Measurements from ENCODE around the gene ZNF747. TPM values are rescaled to one million over a fixed set of nuclear protein-coding genes. Genes with fewer than 3 reads are reported as not detected.
"Not testable (repeated sequence)": the region's sequence is repeated elsewhere in the genome, so short reads cannot be mapped to it uniquely, and the experiment has no call there.

Gene ZNF747
- total RNA-seq, 1 donor from 2014 or later = 15.2 TPM

- peaks cover 11% of the 10 kb centered on the region for H3K36me3 Mint-ChIP-seq
- no peaks in the 10 kb centered on the region for H3K27me3 Mint-ChIP-seq (ENCODE audit: low read depth)
- no peak for TF ChIP-seq CTCF (IDR thresholded peaks at IDR 0.05; ENCODE audit: unreplicated experiment)
- H3K4me1 Mint-ChIP-seq = no peaks in the 10 kb centered on the region
- no peak overlapping the region for H3K4me3 Mint-ChIP-seq
- DNase-seq (ENCODE audit: low spot score in 2 of 2, unreplicated experiment in 2 of 2) = no peak
- H3K27ac Mint-ChIP-seq = no peak overlapping the region
- no peaks in the 10 kb centered on the region for H3K9me3 Mint-ChIP-seq
Measured at GRCh38 chr16:30548416-30549253, 14.0 kb upstream of the ZNF747 start.

DNA sequence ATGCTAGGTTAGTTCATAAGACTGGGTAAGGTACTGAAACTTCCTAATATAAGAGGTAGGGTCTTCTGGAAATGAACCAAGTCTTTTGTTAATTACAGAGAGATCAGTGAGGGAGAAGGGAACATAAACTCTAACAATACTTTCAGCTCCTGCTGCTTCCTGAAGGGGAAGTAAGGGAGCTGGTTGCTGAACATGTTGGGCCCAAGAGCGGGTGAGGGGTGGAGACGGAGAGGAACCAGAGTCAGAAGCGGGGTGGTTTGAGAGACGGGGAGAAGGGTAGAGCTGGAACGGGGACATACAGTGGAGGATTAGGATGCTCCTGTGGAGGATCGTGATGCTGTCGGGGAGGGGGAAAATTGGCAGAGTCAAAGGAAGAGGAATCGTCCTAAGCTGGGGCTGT lies 11.5 kb upstream of the ZNF747 start:
- DNase-seq (ENCODE audit: low spot score in 2 of 2, unreplicated experiment in 2 of 2) = no peak
- H3K27ac Mint-ChIP-seq = no peak overlapping the region
- TF ChIP-seq CTCF (IDR thresholded peaks at IDR 0.05; ENCODE audit: unreplicated experiment) = no peak
- no peaks in the 10 kb centered on the region for H3K4me1 Mint-ChIP-seq
- H3K4me3 Mint-ChIP-seq = no peak overlapping the region
- no peaks in the 10 kb centered on the region for H3K27me3 Mint-ChIP-seq (ENCODE audit: low read depth)
- no peaks in the 10 kb centered on the region for H3K9me3 Mint-ChIP-seq
- H3K36me3 Mint-ChIP-seq = no peaks in the 10 kb centered on the region

DNA sequence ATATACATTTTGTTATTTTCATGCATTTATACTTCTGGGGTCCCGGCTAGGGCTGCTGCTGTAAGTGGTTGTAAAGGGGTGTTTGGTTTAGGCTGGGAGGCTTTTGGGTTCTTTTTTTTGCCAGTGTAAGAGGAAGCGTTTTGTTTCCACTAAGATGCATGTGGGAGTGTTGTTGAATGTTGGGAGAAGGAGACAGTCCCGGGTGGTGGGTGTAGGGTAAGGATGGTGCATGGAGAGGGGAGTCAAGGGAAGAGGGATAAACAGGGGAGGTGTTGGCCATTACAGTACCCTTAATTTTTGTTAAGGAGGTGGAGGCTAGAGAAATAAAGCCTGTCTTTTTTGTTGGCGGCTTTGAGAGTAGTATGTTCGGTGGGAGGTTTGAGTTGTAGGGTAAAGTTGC lies 8.4 kb upstream of the ZNF747 start:
- no peak overlapping the region for H3K4me3 Mint-ChIP-seq
- H3K4me1 Mint-ChIP-seq = no peaks in the 10 kb centered on the region
- no peaks in the 10 kb centered on the region for H3K9me3 Mint-ChIP-seq
- H3K27ac Mint-ChIP-seq = no peak overlapping the region
- no peak for TF ChIP-seq CTCF (IDR thresholded peaks at IDR 0.05; ENCODE audit: unreplicated experiment)
- no peak for DNase-seq (ENCODE audit: low spot score in 2 of 2, unreplicated experiment in 2 of 2)
- H3K36me3 Mint-ChIP-seq = no peaks in the 10 kb centered on the region
- H3K27me3 Mint-ChIP-seq (ENCODE audit: low read depth) = no peaks in the 10 kb centered on the region

DNA sequence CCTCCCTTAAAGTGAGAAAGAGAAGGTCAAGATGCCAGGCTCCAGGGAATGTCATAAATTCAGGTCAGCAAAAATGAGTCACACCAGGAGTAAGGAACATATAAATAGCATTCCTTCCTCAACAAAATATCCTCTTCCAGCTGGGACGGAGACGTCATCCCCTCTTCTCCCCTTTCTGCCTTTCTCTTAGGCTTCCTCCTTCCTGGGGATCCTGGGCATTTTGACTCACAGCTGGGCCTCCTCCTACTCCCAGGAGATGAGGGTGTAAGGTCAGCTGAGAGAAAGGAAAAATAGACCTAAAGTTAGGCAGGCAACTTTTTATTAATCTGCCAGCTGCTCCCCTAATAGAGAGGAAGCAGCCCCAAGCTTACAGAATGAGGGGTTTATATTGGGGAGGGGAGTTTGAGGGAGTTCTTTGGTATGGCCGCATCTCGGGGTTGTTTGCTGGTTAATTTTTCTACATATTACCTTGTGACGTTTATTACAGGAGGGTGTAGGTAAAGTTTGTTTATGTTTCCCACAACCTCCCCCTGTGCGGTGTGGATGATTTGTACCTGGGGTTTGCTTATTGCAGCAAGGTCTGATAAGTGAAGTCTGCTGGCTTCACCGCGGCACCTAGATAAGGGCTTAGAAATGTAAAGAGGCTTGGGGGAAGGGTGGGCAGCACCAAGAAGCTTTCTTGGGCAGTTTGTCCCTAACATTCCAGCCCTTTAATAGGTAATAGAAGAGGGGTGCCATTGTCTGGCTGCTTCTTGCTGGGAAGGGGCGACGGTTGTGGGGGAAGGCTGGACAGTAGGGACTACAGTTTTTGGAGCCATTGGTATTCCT lies 7.1 kb upstream of the ZNF747 start:
- no peak for DNase-seq (ENCODE audit: low spot score in 2 of 2, unreplicated experiment in 2 of 2)
- Mint-ChIP-seq H3K9me3 (no peaks in the 10 kb centered on the region), H3K36me3 (no peaks in the 10 kb centered on the region), H3K27ac (no peak overlapping the region), H3K27me3 (ENCODE audit: low read depth) (no peaks in the 10 kb centered on the region), H3K4me3 (no peak overlapping the region), H3K4me1 (peaks cover 8% of the 10 kb centered on the region)
- no peak for TF ChIP-seq CTCF (IDR thresholded peaks at IDR 0.05; ENCODE audit: unreplicated experiment)

DNA sequence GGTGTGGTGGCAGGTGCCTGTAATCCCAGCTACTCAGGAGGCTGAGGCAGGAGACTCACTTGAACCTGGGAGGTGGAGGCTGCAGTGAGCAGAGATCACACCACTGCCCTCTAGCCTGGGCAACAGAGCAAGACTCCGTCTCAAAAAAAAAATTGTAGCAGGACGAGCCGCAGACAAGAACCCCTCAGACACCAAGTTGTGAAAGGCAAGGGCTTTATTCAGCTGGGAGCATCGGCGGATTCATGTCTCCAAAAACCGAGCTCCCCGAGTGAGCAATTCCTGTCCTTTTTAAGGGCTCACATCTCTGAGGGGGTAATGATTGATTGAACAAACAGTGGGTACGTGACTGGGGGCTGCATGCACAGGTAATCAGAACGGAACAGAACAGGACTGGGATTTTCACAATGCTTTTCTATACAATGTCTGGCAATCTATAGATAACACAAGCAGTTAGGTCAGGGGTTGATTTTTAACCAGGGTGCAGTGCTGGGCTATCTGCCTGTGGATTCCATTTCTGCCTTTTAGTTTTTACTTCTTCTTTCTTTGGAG lies 6.3 kb upstream of the ZNF747 start:
- H3K9me3 Mint-ChIP-seq; H3K36me3 Mint-ChIP-seq; H3K27ac Mint-ChIP-seq; DNase-seq (ENCODE audit: low spot score in 2 of 2, unreplicated experiment in 2 of 2); H3K27me3 Mint-ChIP-seq (ENCODE audit: low read depth); H3K4me3 Mint-ChIP-seq: not testable (repeated sequence)
- H3K4me1 Mint-ChIP-seq = peaks cover 15% of the 10 kb centered on the region

DNA sequence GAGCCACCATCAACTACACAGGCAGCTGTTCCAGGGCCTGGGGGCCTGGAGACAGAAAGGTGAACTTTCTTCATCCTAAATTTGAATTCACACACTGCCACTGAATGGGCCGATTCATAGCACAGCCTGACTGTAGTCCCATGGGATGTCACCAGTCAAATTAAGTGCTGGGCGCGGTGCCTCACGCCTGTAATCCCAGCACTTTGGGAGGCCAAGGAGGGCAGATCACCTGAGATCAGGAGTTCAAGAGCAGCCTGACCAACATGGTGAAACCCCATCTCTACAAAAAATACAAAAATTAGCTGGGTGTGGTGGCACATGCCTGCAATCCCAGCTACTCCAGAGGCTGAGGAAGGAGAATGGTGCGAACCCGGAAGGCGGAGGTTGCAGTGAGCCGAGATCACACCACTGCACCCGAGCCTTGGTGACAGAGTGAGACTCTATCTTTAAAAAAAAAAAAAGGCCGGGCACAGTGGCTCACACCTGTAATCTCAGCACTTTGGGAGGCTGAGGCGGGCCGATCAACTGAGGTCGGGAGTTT lies 5.4 kb upstream of the ZNF747 start:
- not testable (repeated sequence) for H3K4me3 Mint-ChIP-seq; H3K27me3 Mint-ChIP-seq (ENCODE audit: low read depth)

More for the DNA sequence above, 5.4 kb upstream of the ZNF747 start:
- H3K36me3 Mint-ChIP-seq; H3K27ac Mint-ChIP-seq; H3K9me3 Mint-ChIP-seq; DNase-seq (ENCODE audit: low spot score in 2 of 2, unreplicated experiment in 2 of 2): not testable (repeated sequence)
- H3K4me1 Mint-ChIP-seq = peaks cover 22% of the 10 kb centered on the region

All from mesothelial cell of epicardium (in vitro differentiated cells).